Measurements from ENCODE around the gene SUPT3H. TPM values are rescaled to one million over a fixed set of nuclear protein-coding genes. Genes with fewer than 3 reads are reported as not detected.

Gene SUPT3H
- total RNA-seq, 1 donor from 2014 or later, result 16.0 TPM

DNA sequence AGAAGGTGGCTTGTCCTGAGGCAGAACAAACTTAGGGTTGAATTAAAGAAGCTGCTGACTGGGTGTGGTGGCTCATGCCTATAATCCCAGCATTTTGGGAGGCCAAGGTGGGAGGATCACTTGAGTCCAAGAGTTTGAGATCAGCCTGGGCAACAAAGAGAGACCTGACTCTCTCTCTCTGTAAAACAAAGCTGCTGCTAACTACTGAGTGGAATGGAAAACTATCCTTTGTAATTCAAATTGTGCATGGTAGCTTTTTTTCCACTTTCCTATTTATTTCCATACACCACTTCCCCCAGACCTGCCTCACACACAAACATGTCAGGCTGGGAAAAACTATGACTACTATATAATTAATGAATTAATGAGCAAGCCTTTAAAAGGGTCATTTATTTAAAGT lies 553.2 kb downstream of the SUPT3H start:
- Mint-ChIP-seq H3K36me3 (ENCODE audit: unreplicated experiment) (peaks cover 4% of the 10 kb centered on the region), H3K9me3 (ENCODE audit: unreplicated experiment) (peaks cover 2% of the 10 kb centered on the region)
- TF ChIP-seq, protein P1, sequence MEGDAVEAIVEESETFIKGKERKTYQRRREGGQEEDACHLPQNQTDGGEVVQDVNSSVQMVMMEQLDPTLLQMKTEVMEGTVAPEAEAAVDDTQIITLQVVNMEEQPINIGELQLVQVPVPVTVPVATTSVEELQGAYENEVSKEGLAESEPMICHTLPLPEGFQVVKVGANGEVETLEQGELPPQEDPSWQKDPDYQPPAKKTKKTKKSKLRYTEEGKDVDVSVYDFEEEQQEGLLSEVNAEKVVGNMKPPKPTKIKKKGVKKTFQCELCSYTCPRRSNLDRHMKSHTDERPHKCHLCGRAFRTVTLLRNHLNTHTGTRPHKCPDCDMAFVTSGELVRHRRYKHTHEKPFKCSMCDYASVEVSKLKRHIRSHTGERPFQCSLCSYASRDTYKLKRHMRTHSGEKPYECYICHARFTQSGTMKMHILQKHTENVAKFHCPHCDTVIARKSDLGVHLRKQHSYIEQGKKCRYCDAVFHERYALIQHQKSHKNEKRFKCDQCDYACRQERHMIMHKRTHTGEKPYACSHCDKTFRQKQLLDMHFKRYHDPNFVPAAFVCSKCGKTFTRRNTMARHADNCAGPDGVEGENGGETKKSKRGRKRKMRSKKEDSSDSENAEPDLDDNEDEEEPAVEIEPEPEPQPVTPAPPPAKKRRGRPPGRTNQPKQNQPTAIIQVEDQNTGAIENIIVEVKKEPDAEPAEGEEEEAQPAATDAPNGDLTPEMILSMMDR (IDR thresholded peaks at IDR 0.05; ENCODE audit: partially characterized antibody, unreplicated experiment), result no peak

DNA sequence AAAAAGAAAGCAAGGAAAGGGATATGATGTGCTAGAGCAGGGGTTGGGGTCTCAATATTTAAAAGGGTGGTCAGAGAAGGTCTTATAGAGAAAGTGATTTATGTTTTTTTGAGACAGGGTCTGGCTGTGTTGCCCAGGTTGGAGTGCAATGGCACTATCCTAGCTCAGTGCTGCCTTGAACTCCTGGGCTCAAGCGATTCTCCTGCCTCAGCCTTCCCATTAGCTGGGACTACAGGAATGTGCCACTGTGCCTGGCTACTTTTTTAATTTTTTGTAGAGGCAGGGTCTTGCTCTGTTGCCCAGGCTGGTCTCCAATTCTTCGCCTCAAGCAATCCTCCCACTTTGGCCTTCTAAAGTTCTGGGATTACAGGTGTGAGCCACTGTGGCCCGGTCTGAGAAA lies 557.0 kb downstream of the SUPT3H start:
- Mint-ChIP-seq H3K4me3 (ENCODE audit: unreplicated experiment) (no peak overlapping the region), H3K27ac (ENCODE audit: unreplicated experiment) (no peak overlapping the region), H3K4me1 (ENCODE audit: low read depth, unreplicated experiment) (no peaks in the 10 kb centered on the region), H3K36me3 (ENCODE audit: unreplicated experiment) (peaks cover 9% of the 10 kb centered on the region), H3K9me3 (ENCODE audit: unreplicated experiment) (peaks cover 4% of the 10 kb centered on the region), H3K27me3 (ENCODE audit: unreplicated experiment) (no peaks in the 10 kb centered on the region)
- no peak for DNase-seq
- TF ChIP-seq, protein P1 (IDR thresholded peaks at IDR 0.05; ENCODE audit: partially characterized antibody, unreplicated experiment), result no peak

More for the DNA sequence above, 553.2 kb downstream of the SUPT3H start:
- DNase-seq, result no peak
- H3K4me3 Mint-ChIP-seq (ENCODE audit: unreplicated experiment), result no peak overlapping the region
- H3K4me1 Mint-ChIP-seq (ENCODE audit: low read depth, unreplicated experiment), result no peaks in the 10 kb centered on the region
- no peaks in the 10 kb centered on the region for H3K27me3 Mint-ChIP-seq (ENCODE audit: unreplicated experiment)
- no peak overlapping the region for H3K27ac Mint-ChIP-seq (ENCODE audit: unreplicated experiment)

DNA sequence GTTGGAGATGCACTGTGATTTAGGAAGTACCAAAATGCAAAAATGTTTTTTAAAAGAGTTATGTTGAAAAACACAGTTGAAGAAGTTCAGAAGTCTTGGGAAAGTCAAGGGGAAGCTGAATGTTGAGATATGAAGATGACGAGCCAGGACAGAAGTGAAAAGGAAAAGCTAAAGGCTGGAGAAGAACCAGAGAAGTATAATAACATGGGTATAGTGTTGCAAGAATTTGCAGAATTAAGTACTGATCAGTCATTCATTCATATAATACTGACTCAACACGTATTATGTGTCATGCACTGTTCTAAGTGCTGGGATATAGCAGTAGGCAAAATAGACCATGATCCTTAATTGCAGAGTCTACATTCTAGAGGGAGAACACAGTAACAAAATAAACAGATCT lies 557.4 kb downstream of the SUPT3H start:
- TF ChIP-seq, protein P1 (IDR thresholded peaks at IDR 0.05; ENCODE audit: partially characterized antibody, unreplicated experiment), result no peak
- Mint-ChIP-seq H3K9me3 (ENCODE audit: unreplicated experiment) (peaks cover 4% of the 10 kb centered on the region), H3K27ac (ENCODE audit: unreplicated experiment) (no peak overlapping the region), H3K4me3 (ENCODE audit: unreplicated experiment) (no peak overlapping the region), H3K4me1 (ENCODE audit: low read depth, unreplicated experiment) (no peaks in the 10 kb centered on the region), H3K36me3 (ENCODE audit: unreplicated experiment) (peaks cover 9% of the 10 kb centered on the region), H3K27me3 (ENCODE audit: unreplicated experiment) (no peaks in the 10 kb centered on the region)
- DNase-seq, result no peak

DNA sequence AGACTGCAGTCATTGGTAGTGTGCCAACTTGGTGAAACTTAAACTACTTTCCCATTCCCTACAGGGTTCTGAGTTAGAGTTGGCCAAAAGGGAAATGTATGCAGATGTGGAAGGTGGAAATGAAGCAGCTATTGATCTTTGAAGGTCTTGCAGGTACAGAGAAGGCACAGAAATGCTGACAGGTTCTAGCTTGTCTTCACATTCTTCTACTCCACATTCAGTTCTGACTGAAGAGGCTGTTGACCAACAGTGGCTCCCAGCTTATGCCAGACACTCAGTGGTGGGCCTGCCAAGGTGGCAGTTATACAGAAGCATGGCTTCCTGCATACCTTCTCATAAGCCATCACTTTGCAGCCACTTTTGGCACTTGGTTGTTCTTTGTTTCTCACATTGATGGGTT lies 566.3 kb downstream of the SUPT3H start:
- peaks cover 2% of the 10 kb centered on the region for H3K9me3 Mint-ChIP-seq (ENCODE audit: unreplicated experiment)
- H3K36me3 Mint-ChIP-seq (ENCODE audit: unreplicated experiment), result peaks cover 2% of the 10 kb centered on the region
- no peak overlapping the region for H3K27ac Mint-ChIP-seq (ENCODE audit: unreplicated experiment)
- DNase-seq, result no peak
- H3K4me1 Mint-ChIP-seq (ENCODE audit: low read depth, unreplicated experiment), result peaks cover 6% of the 10 kb centered on the region
- H3K27me3 Mint-ChIP-seq (ENCODE audit: unreplicated experiment), result no peaks in the 10 kb centered on the region
- no peak overlapping the region for H3K4me3 Mint-ChIP-seq (ENCODE audit: unreplicated experiment)
- TF ChIP-seq, protein P1 (IDR thresholded peaks at IDR 0.05; ENCODE audit: partially characterized antibody, unreplicated experiment), result no peak

DNA sequence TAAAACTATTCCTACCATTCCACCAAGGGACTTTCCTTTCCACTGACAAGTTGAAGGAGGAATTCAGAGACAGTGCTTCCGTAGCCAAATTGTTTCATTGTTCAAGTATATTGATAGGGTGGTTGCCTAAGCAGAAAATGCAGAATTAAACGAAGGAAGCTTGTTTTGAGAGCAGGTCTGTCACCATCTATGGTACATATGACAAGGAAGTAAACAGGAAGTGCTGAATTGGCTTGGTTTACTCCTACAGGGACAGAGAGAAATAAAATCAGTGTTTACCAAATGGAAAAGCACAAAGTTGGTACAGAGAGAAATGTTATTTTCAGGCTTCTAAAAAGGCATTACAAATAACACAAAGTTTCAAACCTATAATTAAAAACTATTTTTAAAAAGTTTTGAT lies 568.5 kb downstream of the SUPT3H start:
- no peak for DNase-seq
- Mint-ChIP-seq H3K27ac (ENCODE audit: unreplicated experiment) (no peak overlapping the region), H3K4me1 (ENCODE audit: low read depth, unreplicated experiment) (peaks cover 6% of the 10 kb centered on the region), H3K27me3 (ENCODE audit: unreplicated experiment) (no peaks in the 10 kb centered on the region), H3K4me3 (ENCODE audit: unreplicated experiment) (no peak overlapping the region), H3K9me3 (ENCODE audit: unreplicated experiment) (peaks cover 2% of the 10 kb centered on the region), H3K36me3 (ENCODE audit: unreplicated experiment) (no peaks in the 10 kb centered on the region)
- TF ChIP-seq, protein P1 (IDR thresholded peaks at IDR 0.05; ENCODE audit: partially characterized antibody, unreplicated experiment), result no peak
